ENCODE data around the gene TMEM126A.

The TMEM126A gene

GRCh38 chr11:85697747-85698146 is 50.0 kb downstream of the TMEM126A start:
- no peaks in the 10 kb centered on the region for H3K9me3 ChIP-seq (ENCODE audit: insufficient read depth, low read length)
- no peak overlapping the region for H3K4me3 ChIP-seq (ENCODE audit: low read length)
- no peak overlapping the region for H2AFZ ChIP-seq (ENCODE audit: low read depth, low read length)
- H3K4me1 ChIP-seq (ENCODE audit: low read length): peaks cover 36% of the 10 kb centered on the region
- no peak overlapping the region for H3K9ac ChIP-seq (ENCODE audit: low read length)
- TF ChIP-seq EZH2phosphoT487 (IDR thresholded peaks at IDR 0.05; ENCODE audit: low read depth): no peak
- TF ChIP-seq CTCF (IDR thresholded peaks at IDR 0.05; ENCODE audit: low read depth, low read length): no peak
- H3K27ac ChIP-seq (ENCODE audit: low read length): no peak overlapping the region
- no peaks in the 10 kb centered on the region for H3K79me2 ChIP-seq (ENCODE audit: low read length)
- no peaks in the 10 kb centered on the region for H3K36me3 ChIP-seq (replicated peaks; ENCODE audit: low read depth, low read length)
- H4K20me1 ChIP-seq (ENCODE audit: insufficient read depth, low read length): no peaks in the 10 kb centered on the region
- H3K4me2 ChIP-seq (ENCODE audit: low read length): no peak overlapping the region
- no peaks in the 10 kb centered on the region for H3K27me3 ChIP-seq (ENCODE audit: low read depth, low read length)

DNA sequence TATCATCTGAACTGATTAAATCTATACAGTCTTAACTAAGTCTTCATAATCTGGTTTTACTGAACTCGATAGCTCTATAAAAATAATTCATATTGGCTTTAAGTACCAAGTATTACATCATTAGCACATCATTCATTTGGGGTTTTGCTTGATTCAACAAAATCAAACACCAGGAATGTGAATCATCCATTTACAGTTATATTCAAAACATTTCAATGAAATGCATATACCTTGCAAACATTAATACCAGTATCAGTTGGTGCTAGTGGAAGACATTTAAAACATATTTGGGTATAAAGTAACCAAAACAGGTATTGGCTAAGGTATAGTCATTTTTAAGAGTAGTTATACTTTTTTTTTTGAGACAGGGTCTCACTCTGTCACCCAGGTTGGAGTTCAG is 50.4 kb downstream of the TMEM126A start:
- Histone ChIP-seq H3K4me1 (ENCODE audit: low read length) (peaks cover 36% of the 10 kb centered on the region), H3K79me2 (ENCODE audit: low read length) (no peaks in the 10 kb centered on the region), H3K9ac (ENCODE audit: low read length) (no peak overlapping the region), H4K20me1 (ENCODE audit: insufficient read depth, low read length) (no peaks in the 10 kb centered on the region), H3K27ac (ENCODE audit: low read length) (no peak overlapping the region), H2AFZ (ENCODE audit: low read depth, low read length) (no peak overlapping the region), H3K27me3 (ENCODE audit: low read depth, low read length) (no peaks in the 10 kb centered on the region), H3K9me3 (ENCODE audit: insufficient read depth, low read length) (no peaks in the 10 kb centered on the region), H3K4me2 (ENCODE audit: low read length) (no peak overlapping the region), H3K4me3 (ENCODE audit: low read length) (no peak overlapping the region), H3K36me3 (replicated peaks; ENCODE audit: low read depth, low read length) (no peaks in the 10 kb centered on the region)
- TF ChIP-seq EZH2phosphoT487 (IDR thresholded peaks at IDR 0.05; ENCODE audit: low read depth) (no peak), CTCF (IDR thresholded peaks at IDR 0.05; ENCODE audit: low read depth, low read length) (no peak)

DNA sequence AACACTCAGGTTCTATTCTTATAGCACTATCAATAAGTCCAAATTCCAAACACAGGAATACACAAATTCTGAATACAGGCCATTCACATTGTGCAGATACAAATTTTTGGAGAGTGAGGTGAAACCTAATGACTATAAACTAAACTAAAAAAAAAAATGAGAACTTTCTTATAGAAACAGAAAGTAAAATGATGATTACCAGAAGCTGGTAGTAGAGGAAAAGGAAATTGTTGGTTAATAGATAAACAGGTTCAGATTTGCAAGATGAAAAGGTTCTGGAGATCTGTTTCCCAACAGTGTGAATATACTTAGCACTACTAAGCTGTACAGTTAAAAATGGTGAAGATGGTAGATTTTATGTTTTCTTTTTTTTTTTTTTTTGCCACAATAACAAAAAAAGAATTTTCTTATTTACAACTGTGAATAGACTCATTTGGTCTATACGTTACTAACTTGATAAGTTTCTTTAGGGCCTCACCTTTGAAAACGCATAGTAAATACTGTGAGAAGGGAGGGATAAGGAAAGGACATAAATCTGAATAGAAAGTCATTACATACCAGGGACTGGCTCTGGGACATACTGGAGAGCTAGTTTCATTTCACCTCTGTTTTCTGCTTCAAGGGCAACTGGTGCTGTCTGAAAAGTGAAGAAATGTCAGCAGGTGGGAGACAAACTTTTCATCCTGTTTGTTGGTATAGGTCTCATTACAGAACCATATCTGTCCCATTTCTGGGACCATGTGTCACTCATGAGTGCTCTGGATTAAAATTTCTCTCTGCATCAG is 52.4 kb downstream of the TMEM126A start:
- H4K20me1 ChIP-seq (ENCODE audit: insufficient read depth, low read length): no peaks in the 10 kb centered on the region
- H3K36me3 ChIP-seq (replicated peaks; ENCODE audit: low read depth, low read length): no peaks in the 10 kb centered on the region
- H3K79me2 ChIP-seq (ENCODE audit: low read length): no peaks in the 10 kb centered on the region
- H2AFZ ChIP-seq (ENCODE audit: low read depth, low read length): peak overlapping the region; percentile 60
- no peak for TF ChIP-seq EZH2phosphoT487 (IDR thresholded peaks at IDR 0.05; ENCODE audit: low read depth)
- no peak for TF ChIP-seq CTCF (IDR thresholded peaks at IDR 0.05; ENCODE audit: low read depth, low read length)
- no peaks in the 10 kb centered on the region for H3K27me3 ChIP-seq (ENCODE audit: low read depth, low read length)
- peak overlapping the region; percentile 50 for H3K27ac ChIP-seq (ENCODE audit: low read length)
- H3K4me2 ChIP-seq (ENCODE audit: low read length): peak overlapping the region; percentile 61
- H3K4me1 ChIP-seq (ENCODE audit: low read length): peaks cover 36% of the 10 kb centered on the region
- no peaks in the 10 kb centered on the region for H3K9me3 ChIP-seq (ENCODE audit: insufficient read depth, low read length)
- H3K9ac ChIP-seq (ENCODE audit: low read length): peak overlapping the region; percentile 3; the same call in 1 of the 2 replicates
- H3K4me3 ChIP-seq (ENCODE audit: low read length): peak overlapping the region; percentile 44

- TF ChIP-seq CTCF (IDR thresholded peaks at IDR 0.05; ENCODE audit: low read depth, low read length): no peak
- TF ChIP-seq EZH2phosphoT487 (IDR thresholded peaks at IDR 0.05; ENCODE audit: low read depth): no peak
- no peak overlapping the region for H3K27ac ChIP-seq (ENCODE audit: low read length)
- H3K36me3 ChIP-seq (replicated peaks; ENCODE audit: low read depth, low read length): no peaks in the 10 kb centered on the region
- no peaks in the 10 kb centered on the region for H3K79me2 ChIP-seq (ENCODE audit: low read length)
- no peak overlapping the region for H2AFZ ChIP-seq (ENCODE audit: low read depth, low read length)
- H3K4me1 ChIP-seq (ENCODE audit: low read length): peaks cover 9% of the 10 kb centered on the region
- H3K4me2 ChIP-seq (ENCODE audit: low read length): no peak overlapping the region
- H3K27me3 ChIP-seq (ENCODE audit: low read depth, low read length): no peaks in the 10 kb centered on the region; the same call in 1 of the 2 replicates
- no peaks in the 10 kb centered on the region for H4K20me1 ChIP-seq (ENCODE audit: insufficient read depth, low read length)
- H3K9me3 ChIP-seq (ENCODE audit: insufficient read depth, low read length): no peaks in the 10 kb centered on the region
- H3K9ac ChIP-seq (ENCODE audit: low read length): no peak overlapping the region
- no peak overlapping the region for H3K4me3 ChIP-seq (ENCODE audit: low read length)
Measured at GRCh38 chr11:85704967-85705366, 57.2 kb downstream of the TMEM126A start.

All from OCI-LY3 (cell line).